GM19328 (cell line): ENCODE data around the gene SPRY1.

Experiments
- ATAC-seq: cut with Tn5 transposase; IDR thresholded peaks from one replicate; pipeline ENCODE4 v1.9.1; 2021; ENCODE audit warnings: mild to moderate bottlenecking, moderate library complexity; ENCODE audit not compliant: unreplicated experiment

SPRY1 gene

GRCh38 chr4:123396307-123397143, at the start of gene SPRY1:
TSS of gene SPRY1 (plus strand) at chr4:123396795. CDS start at chr4:123401592, 4,797 bp downstream.
- ATAC-seq, result peak; percentile 45

GRCh38 chr4:123346951-123347350, 49.6 kb upstream of the SPRY1 start:
- no peak for ATAC-seq

- no peak for ATAC-seq
Observed at GRCh38 chr4:123348946-123349345, 47.6 kb upstream of the SPRY1 start.

GRCh38 chr4:123349421-123350190, 47.0 kb upstream of the SPRY1 start:
- ATAC-seq, result no peak

GRCh38 chr4:123350191-123350544, 46.4 kb upstream of the SPRY1 start:
- no peak for ATAC-seq

GRCh38 chr4:123350726-123351125, 45.9 kb upstream of the SPRY1 start:
- ATAC-seq, result no peak

DNA sequence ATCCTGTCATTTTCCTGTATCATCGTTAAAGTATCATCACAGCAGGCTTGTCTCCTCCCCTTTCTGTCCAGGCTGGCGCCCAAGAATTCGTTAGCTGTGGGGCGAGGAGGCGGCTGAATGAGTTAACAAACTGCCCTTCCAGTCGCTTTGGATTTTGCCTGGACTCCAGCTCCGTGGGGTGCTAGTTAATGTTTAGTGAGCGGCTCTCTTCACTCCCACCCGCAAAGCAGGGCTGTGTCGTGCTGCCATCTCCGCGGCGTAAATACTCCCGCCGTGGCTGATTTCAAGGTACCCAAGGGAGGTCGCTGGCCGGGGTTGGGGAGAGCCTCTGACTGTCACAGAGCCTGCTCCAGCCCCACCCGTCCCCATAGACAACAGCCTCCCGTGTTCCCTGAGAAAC, 44.9 kb upstream of the SPRY1 start:
- ATAC-seq, result no peak

GRCh38 chr4:123352240-123352945, 44.2 kb upstream of the SPRY1 start:
- ATAC-seq, result no peak

DNA sequence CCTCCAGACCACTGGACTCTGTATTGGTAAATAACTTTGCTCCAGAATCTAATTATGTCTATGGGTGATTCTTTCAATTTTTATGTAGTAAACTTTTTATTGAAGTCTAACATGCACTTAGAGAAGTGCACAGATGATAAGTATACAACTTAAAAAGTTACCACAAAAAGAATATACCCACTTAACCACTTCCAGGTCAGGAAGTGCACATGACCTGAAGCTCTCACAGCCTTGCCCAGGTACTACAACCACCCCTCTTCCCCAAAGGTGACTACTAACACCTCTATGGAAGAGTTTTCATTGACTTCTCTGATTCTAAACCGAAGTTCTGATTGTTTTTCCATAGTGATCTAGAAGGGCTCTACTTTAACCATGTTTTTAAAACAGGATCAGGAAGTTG, 43.6 kb upstream of the SPRY1 start:
- ATAC-seq, result no peak

DNA sequence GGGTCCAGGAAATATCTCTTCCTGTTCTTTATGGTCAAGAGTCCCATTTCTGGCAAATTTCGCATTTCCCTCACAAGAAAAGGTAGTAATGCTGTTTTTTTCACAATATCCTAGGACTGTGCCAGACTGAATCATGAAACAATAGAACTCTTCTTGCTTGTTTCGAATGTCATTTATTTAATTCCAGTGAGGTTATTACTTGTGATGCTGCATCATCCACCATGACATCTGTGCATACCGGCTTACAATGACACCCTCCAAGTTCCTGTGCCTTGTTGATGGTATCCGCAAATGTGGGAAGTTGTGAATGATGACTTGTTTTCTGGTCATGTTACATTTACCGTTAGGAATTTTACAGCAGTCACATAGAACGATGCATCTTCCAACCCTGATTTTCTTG, 42.9 kb upstream of the SPRY1 start:
- ATAC-seq, result no peak

- ATAC-seq, result no peak
Observed at GRCh38 chr4:123354701-123355100, 41.9 kb upstream of the SPRY1 start.

- no peak for ATAC-seq
Observed at GRCh38 chr4:123356921-123357320, 39.7 kb upstream of the SPRY1 start.

GRCh38 chr4:123359449-123360315, 36.9 kb upstream of the SPRY1 start:
- ATAC-seq, result no peak

DNA sequence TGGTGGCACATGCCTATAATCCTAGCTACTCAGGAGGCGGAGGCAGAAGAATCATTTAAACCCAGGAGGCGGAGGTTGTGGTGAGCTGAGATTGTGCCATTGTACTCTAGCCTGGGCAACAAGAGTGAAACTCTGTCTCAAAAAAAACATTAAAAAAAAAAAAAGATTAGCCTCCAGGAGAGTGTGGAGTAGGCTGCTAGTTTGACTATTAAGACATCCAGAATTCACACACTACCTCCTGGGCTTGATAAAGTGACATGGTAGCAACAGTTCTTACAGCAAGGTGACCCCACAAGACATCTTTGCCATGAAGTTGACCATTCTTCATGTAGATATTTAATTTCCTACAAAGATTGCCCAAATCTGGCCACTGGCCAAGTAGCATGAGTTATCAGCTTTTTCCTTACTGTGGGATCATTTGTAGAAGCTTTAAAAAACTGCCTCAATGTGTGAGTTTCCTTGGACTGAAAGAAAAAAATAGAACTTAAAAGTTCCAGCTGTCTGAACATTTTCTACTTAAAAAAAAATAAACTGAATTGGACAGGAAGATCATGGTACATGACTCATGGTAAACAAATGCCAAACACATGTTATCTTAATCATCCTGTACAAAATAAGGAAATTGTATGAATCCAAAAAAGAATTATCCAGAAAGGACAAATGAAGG, 35.3 kb upstream of the SPRY1 start:
- no peak for ATAC-seq

DNA sequence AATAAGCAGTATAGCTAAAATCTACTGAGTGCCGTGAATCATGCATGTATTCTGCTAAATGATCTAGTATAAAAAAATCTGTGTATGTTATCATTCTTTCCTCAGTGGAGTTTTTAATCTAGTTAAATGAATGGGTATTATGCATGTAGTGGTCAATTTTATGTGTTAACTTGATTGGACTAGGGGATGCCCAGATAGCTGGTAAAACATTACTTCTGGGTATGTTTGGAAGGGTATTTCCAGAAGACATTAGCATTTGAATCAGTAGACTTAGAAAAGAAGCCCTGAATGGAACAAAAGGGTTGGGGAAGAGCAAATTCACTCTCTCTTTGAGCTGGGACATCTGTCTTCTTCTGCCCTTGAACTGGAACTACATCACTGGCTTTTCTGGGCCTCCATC, 34.5 kb upstream of the SPRY1 start:
- no peak for ATAC-seq

GRCh38 chr4:123363729-123364128, 32.9 kb upstream of the SPRY1 start:
- peak; percentile 77 for ATAC-seq

- no peak for ATAC-seq
Observed at GRCh38 chr4:123364906-123365305, 31.7 kb upstream of the SPRY1 start.

DNA sequence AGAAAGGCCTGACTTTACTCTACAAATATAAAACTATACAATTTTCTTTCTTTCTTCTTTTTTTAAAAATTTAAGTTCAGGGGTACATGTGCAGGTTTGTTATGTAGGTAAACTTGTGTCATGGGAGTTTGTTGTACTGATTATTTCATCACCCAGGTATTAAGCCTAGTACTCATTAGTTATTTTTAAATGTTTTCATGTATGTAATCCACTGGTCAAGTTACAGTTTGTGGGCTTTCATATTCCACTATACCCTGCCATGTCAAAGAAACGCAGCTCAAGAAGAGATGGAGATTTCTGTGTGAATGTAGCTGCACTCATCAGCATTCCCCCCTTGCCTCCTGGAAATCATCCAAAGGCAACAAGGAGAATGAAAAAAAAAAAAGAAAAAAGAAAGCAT, 31.2 kb upstream of the SPRY1 start:
- ATAC-seq, result no peak

- no peak for ATAC-seq
Observed at GRCh38 chr4:123366144-123366748, 30.3 kb upstream of the SPRY1 start.

DNA sequence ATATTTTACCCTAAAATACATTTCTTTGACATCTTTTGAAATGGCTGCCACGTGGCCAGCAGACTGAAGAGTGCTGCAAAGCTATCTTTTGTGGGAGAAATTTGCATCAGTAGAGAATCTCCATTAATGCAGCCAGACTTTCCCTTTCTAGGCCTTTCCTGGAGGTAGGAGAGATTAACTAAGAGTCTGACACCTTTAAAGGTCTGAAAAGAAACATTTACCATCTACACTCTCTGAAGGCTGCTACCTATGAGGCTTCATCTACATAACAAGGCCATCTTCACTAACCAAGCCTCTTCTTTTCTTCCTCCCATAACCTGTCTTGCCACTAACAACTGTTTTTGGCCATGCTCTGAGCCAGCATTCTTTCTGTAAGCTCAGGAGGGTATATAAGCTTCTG, 17.8 kb upstream of the SPRY1 start:
- no peak for ATAC-seq
